ENCODE measurements around the gene PTGDS. TPM values are rescaled to one million over a fixed set of nuclear protein-coding genes. Genes with fewer than 3 reads are reported as not detected.
A peak's percentile ranks its signal among the peaks of the same experiment; 100 is the strongest.
"Not testable (repeated sequence)": the region's sequence is repeated elsewhere in the genome, so short reads cannot be mapped to it uniquely, and the experiment has no call there.

Gene PTGDS
- total RNA-seq, 2 experiments from 2014 or later, result 1.3 to 3.3 TPM

DNA sequence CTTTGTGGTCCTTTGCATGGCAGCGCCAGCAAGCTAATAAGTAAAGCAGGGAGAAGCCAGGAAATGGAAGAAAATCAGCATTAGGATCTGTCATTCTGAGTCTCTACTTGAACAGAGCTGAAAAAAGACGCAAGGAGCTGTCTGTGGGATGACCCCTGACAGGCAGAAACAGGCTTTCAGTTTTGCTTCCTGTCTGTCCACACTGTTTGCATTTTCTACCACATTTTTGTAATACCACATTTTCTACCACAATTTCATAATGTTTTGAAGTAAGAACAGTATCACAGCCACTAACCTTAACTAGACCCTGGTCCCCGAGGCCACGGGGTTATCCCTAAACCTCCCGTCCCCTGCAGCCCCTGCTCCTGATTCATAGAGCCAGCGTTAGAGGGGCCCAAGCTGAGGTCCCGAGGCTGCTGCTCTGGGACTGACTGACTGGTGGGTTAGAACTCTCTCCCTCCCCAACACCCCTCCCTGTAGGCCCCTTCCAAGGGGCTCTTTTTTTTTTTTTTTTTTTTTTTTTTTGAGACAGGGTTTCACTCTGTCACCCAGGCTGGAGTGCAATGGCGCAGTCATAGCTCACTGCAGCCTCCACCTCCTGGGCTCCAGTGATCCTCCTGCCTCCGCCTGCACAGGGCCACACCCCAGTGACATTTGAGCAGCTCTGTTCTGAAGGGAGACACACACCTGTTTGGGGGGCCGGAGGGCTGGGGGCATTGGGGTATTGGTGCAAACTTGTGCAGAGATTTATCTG is 23.1 kb downstream of the PTGDS start:
- ATAC-seq (ENCODE audit: low read depth) (peak; percentile 59), DNase-seq (peak; percentile 58)
- peaks cover 12% of the 10 kb centered on the region for H3K27me3 Mint-ChIP-seq
- H3K4me1 Mint-ChIP-seq, result peaks cover 28% of the 10 kb centered on the region
- H3K36me3 Mint-ChIP-seq, result no peaks in the 10 kb centered on the region
- H3K9me3 Mint-ChIP-seq, result no peaks in the 10 kb centered on the region
- H3K4me3 Mint-ChIP-seq, result peak overlapping the region; percentile 65
- POLR2A ChIA-PET, result interaction anchor here (0.6 to 1.8 kb wide), 10 partner anchors 8 to 646 kb away, joined by 3 to 11 read pairs (median 4); partner anchors contain the start of gene PAXX
- peak overlapping the region; percentile 82 for H3K27ac Mint-ChIP-seq

DNA sequence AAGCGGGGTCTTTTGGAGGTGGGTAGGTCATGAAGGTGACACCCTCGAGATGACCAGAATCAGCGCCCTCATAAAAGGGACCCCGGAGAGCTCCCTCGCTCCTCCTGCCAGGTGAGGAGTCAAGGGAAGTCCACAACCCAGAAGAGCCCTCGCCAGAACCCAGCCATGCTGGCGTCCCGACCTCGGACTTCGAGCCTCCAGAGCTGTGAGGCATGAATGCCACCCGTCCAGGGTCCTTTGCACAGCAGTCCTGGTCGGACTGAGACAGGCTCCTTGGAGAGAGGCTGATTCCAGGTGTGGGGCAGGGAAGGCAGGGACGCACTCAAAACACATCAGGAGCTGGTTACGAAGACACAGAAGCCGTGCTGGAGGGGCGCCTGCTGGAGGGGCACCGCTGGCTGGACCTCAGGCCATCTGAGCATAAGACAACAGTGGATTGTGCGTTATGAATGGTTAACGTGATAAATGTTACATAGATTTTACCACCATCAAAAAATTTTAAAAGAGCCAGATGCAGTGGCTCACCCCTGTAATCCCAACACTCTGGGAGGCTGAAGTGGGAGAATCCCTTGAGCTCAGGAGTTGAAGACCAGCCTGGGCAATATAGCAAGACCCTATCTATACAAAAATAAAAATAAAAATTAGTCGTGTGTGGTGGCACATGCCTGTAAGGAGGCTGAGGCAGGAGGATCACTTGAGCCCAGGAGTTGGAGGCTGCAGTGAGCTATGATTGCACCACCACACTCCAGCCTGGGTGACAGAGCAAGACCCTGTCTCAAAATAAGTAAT is 24.7 kb downstream of the PTGDS start:
- DNase-seq, result no peak
- Mint-ChIP-seq H3K9me3 (no peaks in the 10 kb centered on the region), H3K27me3 (peaks cover 12% of the 10 kb centered on the region), H3K4me1 (peaks cover 29% of the 10 kb centered on the region), H3K4me3 (no peak overlapping the region), H3K27ac (no peak overlapping the region), H3K36me3 (no peaks in the 10 kb centered on the region)
- ATAC-seq (ENCODE audit: low read depth), result no peak
- POLR2A ChIA-PET, result no interaction called here

DNA sequence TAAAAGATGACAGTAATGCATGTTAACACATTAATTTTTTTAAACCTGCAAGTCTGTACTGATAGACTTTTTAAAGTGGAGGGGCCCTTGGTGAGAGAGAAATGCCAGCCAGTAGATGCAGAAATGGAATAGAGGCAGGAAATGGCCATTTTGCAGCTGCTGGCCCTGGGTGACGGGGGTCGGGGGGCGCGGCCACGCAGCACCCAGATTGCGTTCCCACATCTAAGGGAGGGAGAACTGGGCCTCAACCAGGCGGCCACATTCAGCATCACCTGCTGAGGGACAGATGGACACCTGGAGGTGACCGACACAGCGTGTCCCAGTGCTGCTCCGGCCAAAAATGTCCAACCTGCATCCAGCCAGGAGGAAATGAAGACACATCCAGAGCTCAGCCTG is 25.3 kb downstream of the PTGDS start:
- H3K4me1 Mint-ChIP-seq, result peaks cover 27% of the 10 kb centered on the region
- no peak overlapping the region for H3K4me3 Mint-ChIP-seq
- H3K36me3 Mint-ChIP-seq, result no peaks in the 10 kb centered on the region
- H3K9me3 Mint-ChIP-seq, result no peaks in the 10 kb centered on the region
- no peak for DNase-seq
- POLR2A ChIA-PET, result no interaction called here
- ATAC-seq (ENCODE audit: low read depth), result no peak
- H3K27me3 Mint-ChIP-seq, result peaks cover 12% of the 10 kb centered on the region
- no peak overlapping the region for H3K27ac Mint-ChIP-seq

DNA sequence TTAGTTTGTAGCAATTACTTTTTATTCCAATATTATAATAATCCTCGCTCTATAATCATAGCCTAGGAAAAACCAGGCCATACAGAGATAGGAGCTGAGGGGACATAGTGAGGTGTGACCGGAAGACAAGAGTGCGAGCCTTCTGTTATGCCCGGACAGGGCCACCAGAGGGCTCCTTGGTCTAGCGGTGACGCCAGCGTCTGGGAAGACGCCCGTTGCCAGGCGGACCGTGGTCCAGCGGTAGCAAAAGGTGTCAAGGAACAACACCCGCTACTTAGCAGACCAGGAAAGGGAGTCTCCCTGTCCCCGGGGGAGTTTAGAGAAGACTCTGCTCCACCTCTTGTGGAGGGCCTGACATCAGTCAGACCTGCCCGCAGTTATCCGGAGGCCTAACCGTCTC is 27.0 kb downstream of the PTGDS start:
- H3K36me3 Mint-ChIP-seq; ATAC-seq (ENCODE audit: low read depth); H3K4me3 Mint-ChIP-seq; H3K27ac Mint-ChIP-seq; DNase-seq; H3K9me3 Mint-ChIP-seq: not testable (repeated sequence)
- Mint-ChIP-seq H3K27me3 (peaks cover 12% of the 10 kb centered on the region), H3K4me1 (peaks cover 15% of the 10 kb centered on the region)
- POLR2A ChIA-PET, result interaction anchor here (1.5 kb wide), 1 partner anchor 31 kb away, joined by 3 read pairs; no protein-coding TSS in a partner anchor

DNA sequence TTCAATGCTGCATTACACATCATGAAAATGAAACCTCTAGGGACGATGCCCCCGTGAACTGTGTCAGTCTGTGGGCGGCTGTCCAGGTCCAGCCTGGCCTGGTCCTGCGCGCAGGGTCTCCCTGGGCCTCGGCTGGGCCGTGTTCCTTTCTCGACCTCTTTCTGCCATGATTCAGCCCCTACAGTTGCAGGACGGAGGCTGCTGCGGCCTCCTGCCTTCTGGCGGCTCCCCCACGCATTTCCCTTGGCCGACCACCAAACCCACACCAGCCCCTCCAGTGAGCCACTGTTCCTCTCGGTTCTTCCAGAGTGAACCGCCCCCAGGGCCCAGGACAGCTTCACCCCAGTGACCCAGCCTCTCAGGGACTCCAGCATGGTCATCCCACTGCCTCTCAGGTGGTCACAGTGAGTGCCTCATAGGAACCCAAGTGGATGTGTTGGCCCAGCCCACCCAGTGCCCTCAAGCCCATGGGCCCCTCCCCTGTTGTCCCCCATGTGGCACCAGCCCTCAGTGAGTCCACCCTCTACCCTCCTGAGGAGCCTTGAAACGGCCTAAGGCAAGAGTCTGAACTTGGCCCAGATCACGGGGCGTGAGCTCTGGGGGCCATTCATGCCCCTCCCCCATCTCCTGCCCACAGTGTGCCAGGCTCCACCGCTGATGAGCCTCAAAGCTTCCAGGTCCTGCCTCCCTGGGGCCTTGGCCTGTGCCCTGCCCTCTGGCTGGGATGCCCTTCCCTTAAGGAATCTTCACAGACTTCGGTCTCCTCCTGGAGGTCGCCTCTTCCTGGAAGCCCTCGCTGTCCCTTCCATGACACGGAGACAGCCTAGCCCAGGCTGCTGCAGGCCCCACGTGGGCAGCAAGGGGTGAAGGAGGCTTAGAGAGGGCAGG is 29.1 kb downstream of the PTGDS start:
- H3K4me3 Mint-ChIP-seq, result no peak overlapping the region
- no peak for DNase-seq

DNA sequence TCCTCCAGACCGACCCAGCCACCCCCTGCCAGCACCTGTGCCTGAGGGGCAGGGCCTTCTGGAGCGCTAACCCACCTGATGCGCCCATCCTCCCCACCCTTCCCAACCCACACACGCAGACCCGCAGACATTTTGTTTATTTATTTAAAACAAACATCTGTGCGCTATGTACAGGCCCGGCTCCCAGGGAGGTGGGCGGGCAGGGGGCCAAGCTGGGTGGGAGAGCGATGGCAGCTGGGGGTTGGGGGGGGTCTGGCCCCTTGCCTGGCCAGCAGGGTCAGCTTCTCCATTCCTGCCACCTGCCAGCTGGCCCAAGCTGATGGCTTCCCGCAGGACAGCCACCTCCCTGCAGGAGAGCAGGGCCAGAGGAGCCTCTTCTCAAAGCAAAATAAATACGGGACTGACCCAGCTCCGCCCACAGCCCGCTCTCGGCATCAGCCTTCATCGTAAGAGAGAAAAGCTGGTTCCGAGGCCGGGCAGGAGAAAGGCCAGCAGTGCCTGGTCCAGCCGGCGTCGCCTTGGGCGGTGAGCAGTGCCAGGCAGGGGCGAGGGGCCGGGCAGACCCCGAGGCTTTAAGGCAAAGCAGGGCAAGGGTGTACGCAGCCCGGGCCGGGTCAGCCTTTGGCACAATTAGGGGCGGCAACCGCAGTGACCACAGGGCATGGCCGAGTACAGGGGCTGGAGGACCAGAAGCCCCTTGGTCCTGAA is 30.0 kb downstream of the PTGDS start:
- POLR2A ChIA-PET, result no interaction called here
- H3K4me1 Mint-ChIP-seq, result peaks cover 5% of the 10 kb centered on the region
- no peak overlapping the region for H3K4me3 Mint-ChIP-seq
- peaks cover 6% of the 10 kb centered on the region for H3K27me3 Mint-ChIP-seq
- no peaks in the 10 kb centered on the region for H3K9me3 Mint-ChIP-seq
- H3K27ac Mint-ChIP-seq, result no peak overlapping the region
- ATAC-seq (ENCODE audit: low read depth) (no peak), DNase-seq (no peak)
- no peaks in the 10 kb centered on the region for H3K36me3 Mint-ChIP-seq

More for the DNA sequence above, 29.1 kb downstream of the PTGDS start:
- peaks cover 10% of the 10 kb centered on the region for H3K27me3 Mint-ChIP-seq
- H3K4me1 Mint-ChIP-seq, result peaks cover 5% of the 10 kb centered on the region
- no peak for ATAC-seq (ENCODE audit: low read depth)
- no peaks in the 10 kb centered on the region for H3K36me3 Mint-ChIP-seq
- POLR2A ChIA-PET, result interaction anchor here (1.5 kb wide), 1 partner anchor 29 kb away, joined by 3 read pairs; no protein-coding TSS in a partner anchor
- H3K9me3 Mint-ChIP-seq, result no peaks in the 10 kb centered on the region
- no peak overlapping the region for H3K27ac Mint-ChIP-seq

DNA sequence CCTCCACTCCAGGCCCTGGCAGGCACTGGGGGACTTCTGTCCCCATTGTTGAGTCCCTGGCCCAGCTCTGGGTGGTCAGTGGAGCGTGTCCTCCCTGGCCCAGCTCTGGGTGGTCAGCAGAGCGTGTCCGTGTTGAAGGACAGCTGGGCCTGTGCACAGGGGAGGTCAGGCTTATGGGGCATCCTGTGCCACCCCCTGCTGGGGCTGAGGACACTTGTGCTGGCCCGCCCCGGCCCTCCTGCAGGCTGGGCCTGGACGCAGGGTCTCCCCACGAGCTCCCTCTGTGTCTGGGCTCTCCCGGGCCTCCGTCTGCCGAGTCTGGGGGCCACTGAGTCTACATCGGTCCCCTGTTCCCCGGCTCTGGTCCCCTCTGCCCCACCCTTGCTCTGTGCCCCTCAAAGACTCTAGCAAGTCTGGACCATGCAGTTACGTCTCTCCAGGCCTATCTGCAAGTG is 30.5 kb downstream of the PTGDS start:
- Mint-ChIP-seq H3K4me1 (peaks cover 5% of the 10 kb centered on the region), H3K36me3 (no peaks in the 10 kb centered on the region), H3K9me3 (no peaks in the 10 kb centered on the region), H3K27ac (no peak overlapping the region), H3K27me3 (peaks cover 2% of the 10 kb centered on the region), H3K4me3 (no peak overlapping the region)
- POLR2A ChIA-PET, result no interaction called here
- DNase-seq (no peak), ATAC-seq (ENCODE audit: low read depth) (no peak)

DNA sequence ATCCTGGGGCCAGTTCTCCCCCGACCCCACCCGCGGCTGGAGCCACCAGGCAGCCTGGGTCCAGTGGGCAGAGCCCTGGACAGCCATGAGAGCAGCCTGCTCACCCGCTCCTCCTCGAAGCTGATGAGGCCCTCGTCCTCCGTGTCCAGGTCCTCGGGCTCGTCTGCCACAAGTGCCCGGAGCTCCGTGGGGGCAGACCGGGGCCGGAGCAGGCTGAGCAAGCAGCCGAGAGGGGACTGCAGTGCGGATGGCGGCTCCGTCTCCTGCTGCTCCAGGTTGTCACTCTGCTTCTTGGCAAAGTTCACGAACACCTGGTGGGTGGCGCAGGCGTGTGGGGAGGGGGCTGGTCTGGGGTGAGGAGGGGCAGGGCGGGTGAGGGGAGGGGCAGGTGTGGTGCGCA is 31.0 kb downstream of the PTGDS start:
- DNase-seq (no peak), ATAC-seq (ENCODE audit: low read depth) (no peak)
- Mint-ChIP-seq H3K36me3 (no peaks in the 10 kb centered on the region), H3K4me3 (no peak overlapping the region), H3K27me3 (peaks cover 2% of the 10 kb centered on the region), H3K27ac (no peak overlapping the region), H3K4me1 (peaks cover 5% of the 10 kb centered on the region), H3K9me3 (no peaks in the 10 kb centered on the region)
- POLR2A ChIA-PET, result no interaction called here

DNA sequence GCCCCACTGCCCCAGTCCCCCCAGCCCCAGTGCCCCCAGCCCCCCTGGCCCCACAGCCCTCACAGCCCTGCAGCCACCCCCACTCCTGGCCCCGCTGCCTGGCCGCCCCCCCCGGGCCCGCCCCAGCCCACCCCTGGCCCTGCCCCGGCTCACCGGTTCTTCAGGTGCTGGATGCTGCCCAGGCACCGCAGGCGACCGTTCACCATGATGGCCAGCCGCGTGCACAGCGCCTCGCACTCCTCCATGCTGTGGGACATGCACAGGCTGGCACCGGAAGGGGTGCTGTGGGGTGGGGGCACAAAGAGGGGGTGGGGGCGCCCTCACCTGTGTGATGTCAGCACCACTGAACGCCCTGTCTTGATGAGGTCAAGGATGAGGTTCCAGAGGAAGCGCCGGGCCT is 31.9 kb downstream of the PTGDS start:
- Mint-ChIP-seq H3K27me3 (peaks cover 2% of the 10 kb centered on the region), H3K4me1 (peaks cover 5% of the 10 kb centered on the region), H3K27ac (no peak overlapping the region), H3K4me3 (no peak overlapping the region), H3K36me3 (no peaks in the 10 kb centered on the region), H3K9me3 (no peaks in the 10 kb centered on the region)
- POLR2A ChIA-PET, result interaction anchor here (0.9 kb wide), 1 partner anchor 9 kb away, joined by 3 read pairs; no protein-coding TSS in a partner anchor
- ATAC-seq (ENCODE audit: low read depth) (no peak), DNase-seq (no peak)

DNA sequence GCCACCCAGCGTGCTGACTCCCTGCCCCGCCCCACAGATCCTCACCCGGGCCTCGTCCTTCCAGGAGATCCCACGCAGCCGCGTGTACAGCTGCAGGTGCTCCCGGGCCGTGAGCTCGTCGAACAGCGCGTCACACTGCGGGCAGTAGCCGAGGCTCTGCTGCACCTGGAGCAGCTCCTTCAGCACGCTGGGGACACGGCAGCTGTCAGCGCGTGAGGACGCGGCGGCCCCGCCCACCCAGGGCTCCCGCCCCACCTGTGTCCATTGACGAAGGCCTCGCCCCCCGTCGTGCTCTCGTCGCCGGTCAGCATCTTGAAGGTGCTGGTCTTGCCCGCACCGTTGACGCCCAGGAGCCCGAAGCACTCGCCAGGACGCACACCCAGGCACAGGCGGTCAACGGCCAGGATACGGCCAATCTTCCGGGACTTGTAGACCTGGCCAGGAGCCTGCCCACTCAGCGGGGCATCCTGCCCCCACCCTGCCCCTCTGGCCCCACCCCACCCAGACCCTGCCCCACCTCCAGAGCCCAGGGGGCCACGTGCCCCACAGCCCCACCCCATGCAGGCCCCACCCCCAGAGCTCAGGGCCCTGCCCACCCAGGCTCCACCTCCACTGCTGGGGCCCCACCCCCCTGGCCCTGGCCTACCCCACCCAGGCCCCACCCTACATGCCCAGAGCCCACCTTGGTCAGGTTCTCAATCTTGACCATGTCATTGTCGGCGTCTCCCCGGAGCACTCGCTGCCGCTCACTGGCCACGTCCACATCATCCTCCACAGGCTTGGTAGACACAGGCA is 32.8 kb downstream of the PTGDS start:
- Mint-ChIP-seq H3K27ac (no peak overlapping the region), H3K4me1 (peaks cover 5% of the 10 kb centered on the region), H3K4me3 (no peak overlapping the region), H3K9me3 (no peaks in the 10 kb centered on the region), H3K27me3 (no peaks in the 10 kb centered on the region), H3K36me3 (no peaks in the 10 kb centered on the region)
- DNase-seq (no peak), ATAC-seq (ENCODE audit: low read depth) (no peak)
- POLR2A ChIA-PET, result interaction anchor here (0.9 kb wide), 1 partner anchor 10 kb away, joined by 3 read pairs; no protein-coding TSS in a partner anchor

DNA sequence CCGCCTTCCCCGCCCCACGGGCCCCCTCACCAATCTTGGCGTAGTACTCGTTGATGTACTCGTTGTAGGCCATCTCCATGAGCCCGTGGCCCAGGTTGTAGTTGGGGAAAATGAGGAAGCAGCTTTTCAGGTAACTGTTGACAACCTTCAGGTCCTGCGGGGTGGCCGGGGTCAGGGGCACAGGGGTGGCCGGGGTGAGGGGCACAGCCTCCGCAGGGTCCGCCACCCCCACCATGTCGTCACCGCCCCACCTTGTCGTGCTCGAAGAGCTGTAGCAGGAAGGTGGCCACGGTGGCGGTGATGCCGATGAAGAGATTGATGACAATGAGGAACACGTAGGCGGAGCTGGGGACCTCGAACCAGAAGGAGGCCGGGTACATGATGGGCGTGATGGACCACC is 33.9 kb downstream of the PTGDS start:
- no peak for ATAC-seq (ENCODE audit: low read depth)
- H3K36me3 Mint-ChIP-seq, result no peaks in the 10 kb centered on the region
- no peak for DNase-seq
- no peak overlapping the region for H3K27ac Mint-ChIP-seq
- no peak overlapping the region for H3K4me3 Mint-ChIP-seq
- H3K27me3 Mint-ChIP-seq, result no peaks in the 10 kb centered on the region
- peaks cover 4% of the 10 kb centered on the region for H3K4me1 Mint-ChIP-seq
- POLR2A ChIA-PET, result no interaction called here
- H3K9me3 Mint-ChIP-seq, result no peaks in the 10 kb centered on the region
